ENCODE measurements around the gene TNFRSF14.

Gene TNFRSF14

GRCh38 chr1:2609319-2610035 lies 53.3 kb downstream of the TNFRSF14 start:
- H3K4me3 ChIP-seq (ENCODE audit: low read depth, low read length): no peak overlapping the region
- no peaks in the 10 kb centered on the region for H3K9me3 ChIP-seq (ENCODE audit: control insufficient read depth, insufficient read depth, low read length)
- H3K9ac ChIP-seq (ENCODE audit: low read depth, low read length): no peak overlapping the region
- no peaks in the 10 kb centered on the region for H3K36me3 ChIP-seq (ENCODE audit: control insufficient read depth, insufficient read depth, low read length)
- no peaks in the 10 kb centered on the region for H3K27me3 ChIP-seq (ENCODE audit: control insufficient read depth, insufficient read depth, low read length)
- peaks cover 5% of the 10 kb centered on the region for H3K4me1 ChIP-seq (ENCODE audit: control insufficient read depth, insufficient read depth, low read length)

DNA sequence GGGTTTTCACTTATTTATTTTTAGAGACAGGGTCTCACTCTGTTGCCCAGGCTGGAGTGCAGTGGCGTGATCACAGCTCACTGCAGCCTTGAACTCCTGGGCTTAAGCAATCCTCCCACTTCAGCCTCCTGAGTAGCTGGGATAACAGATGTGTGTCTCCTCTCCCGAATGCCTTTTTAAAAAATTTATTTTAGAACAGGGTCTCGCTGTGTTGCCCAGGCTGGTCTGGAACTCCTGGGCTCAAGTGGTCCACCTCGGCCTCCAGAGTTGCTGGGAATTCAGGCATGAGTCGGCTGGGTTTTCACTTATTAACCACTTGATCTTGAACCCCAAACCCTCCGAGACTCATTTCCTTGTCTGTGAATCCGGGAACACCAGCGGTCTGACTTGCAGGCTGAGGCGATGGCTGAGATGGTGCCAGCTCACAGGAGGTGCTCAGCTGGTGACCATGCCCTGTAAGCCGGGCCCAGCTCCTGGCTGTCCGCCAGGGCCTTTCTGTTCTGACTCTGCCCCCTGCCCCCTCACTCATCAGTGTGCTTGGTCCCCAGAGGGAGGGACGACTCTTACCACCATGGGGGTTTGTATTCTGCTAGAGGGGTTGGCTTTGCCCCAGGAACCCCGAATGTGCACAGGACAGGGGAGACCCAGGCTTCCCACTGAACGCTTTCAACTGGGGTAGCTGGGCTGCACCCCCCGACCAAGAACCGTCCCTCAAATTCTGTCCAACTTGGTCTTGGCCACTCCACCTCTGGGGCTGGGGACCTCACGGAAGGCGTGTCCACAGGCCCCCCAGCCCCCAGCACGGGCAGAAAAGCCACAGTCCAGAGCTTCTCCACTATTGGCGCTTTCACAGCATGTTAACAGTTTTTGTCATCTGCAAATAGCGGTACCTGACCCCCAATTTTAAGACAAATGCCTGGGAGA lies 54.1 kb downstream of the TNFRSF14 start:
- peaks cover 5% of the 10 kb centered on the region for H3K4me1 ChIP-seq (ENCODE audit: control insufficient read depth, insufficient read depth, low read length)

GRCh38 chr1:2611031-2611501 lies 54.9 kb downstream of the TNFRSF14 start:
- Histone ChIP-seq H3K9ac (ENCODE audit: low read depth, low read length) (no peak overlapping the region), H3K9me3 (ENCODE audit: control insufficient read depth, insufficient read depth, low read length) (no peaks in the 10 kb centered on the region), H3K4me3 (ENCODE audit: low read depth, low read length) (no peak overlapping the region), H3K27me3 (ENCODE audit: control insufficient read depth, insufficient read depth, low read length) (no peaks in the 10 kb centered on the region), H3K4me1 (ENCODE audit: control insufficient read depth, insufficient read depth, low read length) (peaks cover 5% of the 10 kb centered on the region), H3K36me3 (ENCODE audit: control insufficient read depth, insufficient read depth, low read length) (no peaks in the 10 kb centered on the region)

More for the DNA sequence above, 54.1 kb downstream of the TNFRSF14 start:
- Histone ChIP-seq H3K36me3 (ENCODE audit: control insufficient read depth, insufficient read depth, low read length) (no peaks in the 10 kb centered on the region), H3K4me3 (ENCODE audit: low read depth, low read length) (no peak overlapping the region), H3K9ac (ENCODE audit: low read depth, low read length) (no peak overlapping the region), H3K27me3 (ENCODE audit: control insufficient read depth, insufficient read depth, low read length) (no peaks in the 10 kb centered on the region), H3K9me3 (ENCODE audit: control insufficient read depth, insufficient read depth, low read length) (no peaks in the 10 kb centered on the region)

GRCh38 chr1:2611621-2612437 lies 55.7 kb downstream of the TNFRSF14 start:
- Histone ChIP-seq H3K36me3 (ENCODE audit: control insufficient read depth, insufficient read depth, low read length) (peaks cover 2% of the 10 kb centered on the region), H3K9ac (ENCODE audit: low read depth, low read length) (no peak overlapping the region), H3K4me3 (ENCODE audit: low read depth, low read length) (no peak overlapping the region), H3K4me1 (ENCODE audit: control insufficient read depth, insufficient read depth, low read length) (peaks cover 5% of the 10 kb centered on the region), H3K27me3 (ENCODE audit: control insufficient read depth, insufficient read depth, low read length) (no peaks in the 10 kb centered on the region), H3K9me3 (ENCODE audit: control insufficient read depth, insufficient read depth, low read length) (no peaks in the 10 kb centered on the region)

DNA sequence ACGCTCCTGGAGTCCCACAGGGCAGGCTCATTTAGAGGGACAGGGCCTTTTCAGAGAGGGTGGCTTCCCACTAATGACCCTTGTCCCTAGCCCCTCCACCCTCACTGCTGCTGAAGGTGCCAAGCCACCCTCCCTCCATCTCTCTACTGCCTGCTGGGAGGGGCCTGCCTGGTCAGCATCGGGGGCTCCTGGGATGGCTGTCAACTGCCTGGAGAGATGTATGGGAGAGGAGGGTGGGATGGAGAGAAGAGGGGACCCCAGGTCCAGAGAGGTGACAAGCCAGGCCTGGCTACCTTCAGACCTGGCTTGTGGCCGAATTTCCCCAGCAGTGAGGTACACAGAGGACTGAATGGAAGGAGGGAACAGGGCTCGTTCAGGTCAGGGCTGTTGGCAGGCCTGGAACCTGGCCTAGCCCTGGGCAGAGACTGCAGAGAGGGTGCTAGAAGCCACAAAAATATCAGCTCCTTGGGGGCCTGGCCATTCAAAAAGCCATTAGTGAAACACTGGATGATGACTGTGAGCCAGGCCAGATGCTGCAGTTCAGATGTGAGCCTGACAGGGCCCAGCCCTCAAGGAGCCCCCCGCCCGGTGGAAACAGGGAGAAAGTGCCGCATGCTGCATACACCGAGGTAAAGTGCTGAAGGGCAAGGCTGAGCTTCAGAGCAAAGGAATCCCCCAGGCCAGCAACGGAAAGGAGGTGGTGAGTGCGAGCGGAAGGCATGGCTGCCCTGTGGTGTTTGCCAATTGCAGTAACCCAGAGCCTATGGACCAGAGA lies 56.6 kb downstream of the TNFRSF14 start:
- H3K36me3 ChIP-seq (ENCODE audit: control insufficient read depth, insufficient read depth, low read length): peaks cover 2% of the 10 kb centered on the region
- H3K4me3 ChIP-seq (ENCODE audit: low read depth, low read length): no peak overlapping the region
- no peak overlapping the region for H3K9ac ChIP-seq (ENCODE audit: low read depth, low read length)
- no peaks in the 10 kb centered on the region for H3K27me3 ChIP-seq (ENCODE audit: control insufficient read depth, insufficient read depth, low read length)
- peaks cover 5% of the 10 kb centered on the region for H3K4me1 ChIP-seq (ENCODE audit: control insufficient read depth, insufficient read depth, low read length)
- H3K9me3 ChIP-seq (ENCODE audit: control insufficient read depth, insufficient read depth, low read length): no peaks in the 10 kb centered on the region

All from iPS-15b (cell line).